A172 (cell line): Measurements from ENCODE around the gene HAUS1. TPM values are rescaled to one million over a fixed set of nuclear protein-coding genes. Genes with fewer than 3 reads are reported as not detected.

Source experiments
- DNase-seq: peaks from one replicate; pipeline ENCODE4 v3.0.0-alpha.2; 2015; ENCODE audit warnings: low spot score
- total RNA-seq: library from RNA; depleted of rRNA; stranded (reverse); fragments of >200 nt; shearing (Covaris generic); gene quantifications from 2 replicates; pipeline ENCODE4 v1.2.3, GENCODE V29; 2014; rRNA removed

HAUS1 gene, protein sequence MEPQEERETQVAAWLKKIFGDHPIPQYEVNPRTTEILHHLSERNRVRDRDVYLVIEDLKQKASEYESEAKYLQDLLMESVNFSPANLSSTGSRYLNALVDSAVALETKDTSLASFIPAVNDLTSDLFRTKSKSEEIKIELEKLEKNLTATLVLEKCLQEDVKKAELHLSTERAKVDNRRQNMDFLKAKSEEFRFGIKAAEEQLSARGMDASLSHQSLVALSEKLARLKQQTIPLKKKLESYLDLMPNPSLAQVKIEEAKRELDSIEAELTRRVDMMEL
- 45.4 and 50.3 TPM in 2 replicates for total RNA-seq

DNA sequence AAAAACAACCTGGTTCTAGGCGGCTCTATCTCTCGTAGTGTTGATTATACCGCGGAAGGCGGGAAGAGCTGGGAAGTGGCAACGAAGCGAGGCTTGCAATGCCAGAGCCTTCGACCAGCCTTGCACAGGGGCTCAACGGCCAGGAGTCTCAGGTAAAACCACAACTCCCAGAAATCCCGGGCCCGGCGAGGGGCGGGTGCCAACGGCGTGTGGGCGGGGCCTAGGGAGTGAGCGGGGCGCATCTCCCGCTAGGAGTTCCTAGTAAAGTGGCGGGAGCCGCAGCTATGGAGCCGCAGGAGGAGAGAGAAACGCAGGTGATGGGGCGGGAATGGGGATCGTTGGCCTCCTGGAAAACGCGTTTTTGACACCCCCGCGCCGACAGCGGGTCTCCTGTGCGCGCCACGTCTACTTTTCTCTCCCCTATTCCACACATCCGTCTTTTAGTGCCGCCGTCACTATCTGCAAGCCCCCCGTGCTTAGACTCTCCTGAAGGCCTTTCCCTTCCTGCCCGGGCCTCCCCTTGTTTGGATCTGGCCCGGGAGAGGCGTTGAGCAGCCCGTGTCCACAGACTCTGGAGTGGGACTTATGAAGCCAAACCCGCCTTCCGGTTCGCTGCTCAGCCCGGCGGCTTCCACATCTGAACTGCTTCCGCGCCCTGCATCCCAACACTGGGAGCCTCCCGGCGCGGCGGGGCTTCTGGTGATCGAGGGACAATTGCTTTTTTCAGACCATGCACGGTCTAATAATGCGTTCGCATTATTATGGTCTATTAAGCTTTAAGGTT lies at the start of gene HAUS1:
HAUS1 (plus strand) TSS at position 258 of the 784 bp plus-strand sequence; CDS start at position 285, 27 bp downstream.
- DNase-seq: peak; percentile 72

DNA sequence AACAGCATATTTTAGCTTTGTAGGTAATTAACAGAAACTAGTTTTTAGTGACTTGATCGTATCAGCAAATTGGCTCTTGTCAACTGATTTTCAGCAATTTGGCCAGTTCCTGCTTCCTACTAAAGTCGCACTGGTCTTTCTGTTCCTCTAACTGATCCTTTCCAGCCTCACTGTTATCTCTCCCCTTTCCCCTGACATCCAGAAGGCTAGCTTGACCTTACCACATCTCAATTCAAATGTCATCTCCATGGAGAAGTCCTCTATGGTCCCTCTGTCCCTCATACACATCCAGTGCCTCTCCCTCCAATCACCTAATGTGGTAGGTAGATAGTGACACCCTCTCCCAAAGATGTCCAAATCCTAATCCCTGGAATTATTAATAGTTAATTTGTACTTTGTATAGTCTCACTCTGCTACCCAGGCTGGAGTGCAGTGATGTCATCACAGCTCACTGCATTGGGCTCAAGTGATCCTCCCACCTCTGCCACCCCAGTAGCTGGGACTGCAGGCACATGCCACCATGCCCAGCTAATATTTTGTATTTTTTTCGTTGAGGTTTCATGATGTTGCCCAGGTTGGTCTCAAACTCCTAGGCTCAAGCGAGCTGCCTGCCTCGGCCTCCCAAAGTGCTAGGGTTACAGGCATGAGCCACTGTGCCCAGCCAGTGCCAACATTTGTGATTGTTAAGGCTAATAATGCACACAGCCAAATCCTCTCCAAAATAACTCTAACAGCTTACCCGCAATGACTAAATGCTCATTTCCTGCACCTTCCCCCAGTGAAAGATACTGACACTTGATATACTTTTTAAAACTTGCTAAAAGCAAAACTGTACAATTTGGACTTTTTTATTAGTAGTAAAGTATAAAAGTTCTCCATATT lies 49.0 kb upstream of the HAUS1 start:
- DNase-seq: no peak

GRCh38 chr18:46055838-46056230 lies 48.4 kb upstream of the HAUS1 start:
- no peak for DNase-seq

DNA sequence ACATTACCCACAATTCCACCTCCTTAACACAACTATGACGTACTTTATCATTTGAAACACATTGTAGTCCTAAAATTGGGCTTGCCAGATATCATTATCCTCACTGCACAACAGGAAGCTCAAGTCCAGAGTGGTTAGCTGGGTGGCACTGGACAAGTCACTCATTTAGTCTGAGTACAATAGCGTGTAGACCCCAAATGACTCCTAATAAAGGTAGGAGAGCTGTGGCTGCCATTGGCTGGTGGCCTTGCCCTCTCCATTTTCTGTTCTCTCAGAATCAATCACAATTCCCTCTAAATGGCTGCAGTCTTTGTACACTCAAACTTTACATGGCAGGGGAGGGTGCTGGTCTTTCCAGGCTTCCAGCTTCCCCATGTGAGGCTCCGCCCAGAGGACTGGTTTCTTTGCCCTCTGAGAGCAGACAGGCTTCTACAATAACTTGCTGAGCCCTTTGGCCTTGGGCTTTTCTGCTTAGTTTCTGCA lies 43.8 kb upstream of the HAUS1 start:
- DNase-seq: no peak

GRCh38 chr18:46061387-46061786 lies 42.8 kb upstream of the HAUS1 start:
- DNase-seq: no peak

- DNase-seq: no peak
Observed at GRCh38 chr18:46061796-46062195, 42.4 kb upstream of the HAUS1 start.

DNA sequence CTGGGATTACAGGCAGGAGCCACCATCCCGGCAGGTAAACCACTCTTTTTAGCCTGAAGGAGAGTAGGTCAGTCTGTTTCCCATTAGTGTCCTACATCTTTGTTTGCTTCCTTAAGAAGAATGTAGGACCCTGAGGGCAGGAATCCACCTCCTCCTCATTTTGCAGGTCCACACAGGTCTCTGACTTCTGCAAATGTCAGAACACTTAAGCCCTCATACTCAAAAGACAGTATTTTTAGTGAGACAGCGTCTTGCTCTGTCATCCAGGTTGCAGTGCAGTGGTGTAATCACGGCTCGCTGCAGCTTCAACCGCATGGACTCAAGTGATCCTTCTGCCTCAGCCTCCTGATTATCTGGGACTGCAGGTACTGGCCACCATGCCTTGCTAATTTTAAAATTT lies 41.4 kb upstream of the HAUS1 start:
- DNase-seq: no peak

DNA sequence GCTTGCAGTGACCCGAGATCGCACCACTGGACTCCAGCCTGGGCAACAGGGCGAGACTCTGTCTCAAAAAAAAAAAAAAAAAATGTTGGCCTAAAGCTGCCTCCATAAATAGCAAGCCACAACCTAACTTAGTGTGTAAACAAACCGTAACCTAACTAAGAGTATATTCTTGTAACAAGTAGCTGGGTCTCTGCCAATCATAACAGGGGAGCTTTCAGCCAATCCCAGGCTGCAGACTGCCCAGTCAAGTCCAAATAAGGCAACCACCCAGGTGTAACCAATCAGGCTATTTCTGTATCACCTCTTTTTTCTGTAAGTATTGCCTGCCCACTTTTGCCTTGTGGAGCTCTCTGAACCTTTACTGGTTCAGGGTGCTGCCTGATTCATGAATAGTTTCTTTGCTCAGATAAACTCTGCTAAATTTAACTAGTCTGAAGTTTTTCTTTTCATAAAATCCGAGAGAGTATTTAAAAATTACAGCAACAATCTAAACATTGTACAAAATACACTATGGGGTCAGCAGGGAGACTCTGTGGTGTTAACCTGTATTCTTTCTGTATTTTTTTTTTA lies 36.7 kb upstream of the HAUS1 start:
- peak; percentile 35 for DNase-seq

GRCh38 chr18:46068763-46069162 lies 35.4 kb upstream of the HAUS1 start:
- no peak for DNase-seq

- DNase-seq: no peak
Observed at GRCh38 chr18:46069524-46069923, 34.7 kb upstream of the HAUS1 start.

- DNase-seq: no peak
Observed at GRCh38 chr18:46070232-46070631, 34.0 kb upstream of the HAUS1 start.

DNA sequence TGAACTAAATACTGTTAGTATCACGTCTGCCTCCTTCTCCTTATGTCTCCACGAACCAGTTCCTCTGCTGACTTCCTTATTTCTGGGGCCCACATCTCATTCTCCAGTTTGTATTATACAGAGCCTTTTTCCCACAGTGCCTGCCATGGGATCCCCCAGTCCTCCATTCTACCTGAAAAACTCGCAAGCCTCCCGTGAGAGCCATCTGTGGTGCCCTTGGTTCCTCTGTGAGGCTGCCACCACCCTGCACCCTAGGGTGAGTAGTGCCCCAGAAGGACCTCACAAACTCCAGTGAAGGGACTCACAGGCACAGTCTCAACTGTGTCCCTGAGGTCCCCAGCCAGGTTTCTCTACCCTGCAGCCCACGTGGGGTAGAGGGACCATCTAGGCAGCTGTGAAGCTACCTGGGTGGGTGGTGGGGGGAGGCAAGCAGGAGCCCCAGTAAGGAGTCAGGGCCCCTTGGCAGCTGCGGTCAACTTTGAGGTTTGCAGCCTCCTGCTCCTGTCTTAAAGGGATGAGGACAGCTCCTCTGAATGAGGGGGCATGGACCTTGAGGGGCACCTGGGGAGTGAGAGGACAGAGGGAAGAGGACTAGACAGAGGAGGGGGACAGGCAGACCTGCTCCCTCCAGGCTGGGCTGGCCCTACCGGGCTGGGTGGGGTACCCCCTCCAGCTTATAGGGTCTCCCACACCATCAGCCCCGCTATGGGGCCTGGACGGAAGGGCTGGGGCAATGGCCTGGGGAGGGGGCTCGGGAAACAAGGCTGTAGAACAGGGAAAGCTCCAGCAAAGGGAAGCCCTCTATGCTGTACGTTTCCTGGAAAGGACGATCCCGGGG lies 33.2 kb upstream of the HAUS1 start:
- DNase-seq: no peak

- DNase-seq: no peak
Observed at GRCh38 chr18:46071653-46072375, 32.4 kb upstream of the HAUS1 start, which contains the start of gene PSTPIP2. Gene PSTPIP2 (minus strand): TSS chr18:46072260. CDS start chr18:46072188, 72 bp downstream.

- DNase-seq: no peak
Observed at GRCh38 chr18:46072376-46072867, 31.8 kb upstream of the HAUS1 start.

DNA sequence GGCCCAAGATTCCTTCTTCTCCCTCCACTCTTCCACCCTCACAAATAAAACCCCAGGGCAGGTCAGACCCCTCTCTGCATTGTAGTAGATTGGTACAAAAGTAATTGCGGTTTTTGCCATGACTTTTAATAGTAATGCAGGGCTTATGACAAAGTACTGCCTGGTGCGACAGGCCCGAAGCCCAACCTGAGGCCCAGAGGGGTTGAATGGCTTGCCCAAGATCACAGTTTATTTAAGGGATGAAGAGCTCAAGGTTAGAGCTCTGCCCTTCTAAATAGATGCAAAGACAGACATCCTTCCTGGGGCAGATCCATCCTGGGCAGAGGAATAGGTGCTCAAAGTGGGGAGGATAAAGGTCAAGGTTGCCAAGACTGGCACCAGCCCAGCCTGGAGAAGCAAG lies 31.2 kb upstream of the HAUS1 start:
- no peak for DNase-seq

DNA sequence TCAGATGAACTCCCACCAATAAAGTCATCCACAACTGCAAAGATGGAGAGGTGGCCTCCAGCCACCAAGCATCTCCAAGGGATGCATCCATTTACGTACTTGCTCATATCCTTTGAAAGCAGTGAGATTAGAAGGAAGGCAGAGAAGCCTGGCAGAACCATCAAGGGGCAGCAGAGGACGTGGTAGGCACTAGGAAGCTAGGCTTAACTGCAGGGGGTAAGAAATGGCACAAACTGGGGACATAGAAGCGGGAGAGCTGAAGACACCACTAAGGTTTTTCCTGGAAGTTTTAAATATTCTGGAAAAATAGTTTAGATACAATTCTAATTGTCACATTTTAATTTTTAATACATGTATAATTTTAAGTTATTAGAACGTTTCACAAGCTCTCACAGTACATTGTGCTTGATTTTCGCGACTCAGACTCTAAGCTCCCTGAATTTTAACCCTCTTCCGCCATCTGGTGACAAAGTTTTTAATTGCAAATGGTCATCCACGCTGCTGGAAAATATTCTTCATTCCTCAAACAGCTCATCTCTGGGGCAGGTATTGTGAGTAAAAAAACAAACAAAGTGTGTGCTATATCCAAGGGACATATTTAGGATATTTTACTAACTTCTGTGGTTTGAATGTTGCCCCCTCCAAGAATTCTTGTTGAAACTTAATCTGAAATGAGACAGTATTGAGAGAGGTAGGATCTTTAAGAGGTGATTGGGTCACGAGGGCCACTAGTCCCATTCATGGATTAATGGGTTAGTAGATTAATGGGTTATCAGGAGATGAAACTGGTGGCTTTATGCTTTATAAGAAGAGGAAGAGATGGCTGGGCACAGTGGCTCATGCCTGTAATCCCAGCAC lies 30.5 kb upstream of the HAUS1 start:
- peak; percentile 48 for DNase-seq

DNA sequence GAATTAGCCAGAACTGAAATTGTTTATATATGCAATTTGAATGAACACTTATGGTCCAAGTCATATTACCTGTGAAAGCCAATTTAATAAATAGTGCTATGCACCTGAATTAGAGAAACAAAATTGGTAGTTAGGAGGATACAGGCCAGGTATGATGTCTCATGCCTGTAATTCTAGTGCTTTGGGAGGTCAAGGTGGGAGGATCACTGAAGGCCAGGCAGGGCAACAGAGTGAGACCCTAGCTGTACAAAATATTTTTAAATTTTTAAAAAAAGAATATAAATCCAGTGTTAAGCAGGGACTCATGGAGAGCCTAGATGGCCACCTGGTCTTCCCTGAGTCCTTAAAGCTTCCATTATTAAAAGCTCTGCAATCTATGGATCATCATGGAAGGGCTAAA lies 24.8 kb upstream of the HAUS1 start:
- no peak for DNase-seq

GRCh38 chr18:46080156-46080555 lies 24.0 kb upstream of the HAUS1 start:
- DNase-seq: no peak

GRCh38 chr18:46084431-46084830 lies 19.8 kb upstream of the HAUS1 start:
- no peak for DNase-seq
